ENCODE data around the gene BRWD1.
"Not testable (repeated sequence)": the region's sequence is repeated elsewhere in the genome, so short reads cannot be mapped to it uniquely, and the experiment has no call there.

The BRWD1 gene

GRCh38 chr21:39137248-39138178 is 175.9 kb downstream of the BRWD1 start:
- DNase-seq (ENCODE audit: low read depth in 2 of 3, low spot score in 1 of 3), result no peak

DNA sequence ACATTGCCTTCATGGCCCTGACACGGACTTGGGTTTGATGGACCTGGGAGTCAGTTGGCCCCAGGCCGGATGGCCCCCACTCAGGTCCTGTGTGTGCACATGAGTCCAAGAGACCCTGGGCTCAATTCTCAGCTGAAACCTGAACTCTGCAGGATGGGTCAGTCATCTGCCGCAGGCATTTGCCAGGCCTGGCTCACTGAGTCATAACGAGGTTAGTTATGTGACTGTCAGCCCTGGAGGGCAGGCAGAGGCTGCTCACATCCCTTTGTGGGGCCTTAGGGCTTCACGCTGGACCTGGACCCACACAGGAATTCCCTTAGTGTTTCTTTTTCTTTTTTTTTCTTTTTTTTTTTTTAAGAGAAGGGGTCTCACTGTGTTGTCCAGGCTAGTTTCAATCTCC is 176.7 kb downstream of the BRWD1 start:
- DNase-seq (ENCODE audit: low read depth in 2 of 3, low spot score in 1 of 3), result no peak

DNA sequence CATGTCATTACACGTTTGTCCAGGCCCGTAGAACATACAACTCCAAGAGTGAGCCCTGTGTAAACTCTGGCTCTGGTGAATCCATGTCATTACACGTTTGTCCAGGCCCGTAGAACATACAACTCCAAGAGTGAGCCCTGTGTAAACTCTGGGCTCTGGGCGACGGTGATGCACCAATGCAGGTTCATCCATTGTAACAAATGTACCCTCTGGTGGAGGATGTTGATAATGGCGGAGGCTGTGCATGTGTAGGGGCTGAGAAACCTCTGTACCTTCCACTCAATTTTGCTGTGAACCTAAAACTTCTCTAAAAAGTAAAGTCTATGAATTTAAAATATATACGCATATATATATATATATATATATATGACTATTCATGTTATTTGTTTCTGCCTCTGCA is 177.3 kb downstream of the BRWD1 start:
- DNase-seq (ENCODE audit: low read depth in 2 of 3, low spot score in 1 of 3), result not testable (repeated sequence)

- no peak for DNase-seq (ENCODE audit: low read depth in 2 of 3, low spot score in 1 of 3)
Measured at GRCh38 chr21:39134288-39134810, 179.1 kb downstream of the BRWD1 start.
